ENCODE measurements around the gene VMO1. TPM values are rescaled to one million over a fixed set of nuclear protein-coding genes. Genes with fewer than 3 reads are reported as not detected.

Gene VMO1
- total RNA-seq, 1 experiment from 2014 or later = 0.59 TPM

GRCh38 chr17:4827399-4827798 is 41.2 kb upstream of the VMO1 start:
- BruUV-seq (replicated peaks) = no TSS peak
- Mint-ChIP-seq H3K4me3 (ENCODE audit: low read depth, unreplicated experiment) (no peak overlapping the region), H3K27ac (ENCODE audit: unreplicated experiment) (no peak overlapping the region), H3K27me3 (ENCODE audit: unreplicated experiment) (no peaks in the 10 kb centered on the region), H3K4me1 (ENCODE audit: low read depth, unreplicated experiment) (peaks cover 9% of the 10 kb centered on the region), H3K36me3 (ENCODE audit: insufficient read depth, unreplicated experiment) (no peaks in the 10 kb centered on the region), H3K9me3 (ENCODE audit: low read depth, unreplicated experiment) (no peaks in the 10 kb centered on the region)
- DNase-seq = no peak
- intact Hi-C loops (cut with micrococcal nuclease; ENCODE audit: unreplicated experiment) = no loop called here
- CTCF ChIA-PET = no interaction called here
- no peak for TF ChIP-seq CTCF (IDR thresholded peaks at IDR 0.05; ENCODE audit: unreplicated experiment)

- Mint-ChIP-seq H3K4me1 (ENCODE audit: low read depth, unreplicated experiment) (peaks cover 2% of the 10 kb centered on the region), H3K27me3 (ENCODE audit: unreplicated experiment) (no peaks in the 10 kb centered on the region), H3K36me3 (ENCODE audit: insufficient read depth, unreplicated experiment) (no peaks in the 10 kb centered on the region), H3K27ac (ENCODE audit: unreplicated experiment) (no peak overlapping the region), H3K4me3 (ENCODE audit: low read depth, unreplicated experiment) (no peak overlapping the region), H3K9me3 (ENCODE audit: low read depth, unreplicated experiment) (no peaks in the 10 kb centered on the region)
- BruUV-seq (replicated peaks) = no TSS peak
- TF ChIP-seq CTCF (IDR thresholded peaks at IDR 0.05; ENCODE audit: unreplicated experiment) = no peak
- intact Hi-C loops (cut with micrococcal nuclease; ENCODE audit: unreplicated experiment) = no loop called here
- CTCF ChIA-PET = no interaction called here
- no peak for DNase-seq
Measured at GRCh38 chr17:4823373-4824089, 37.4 kb upstream of the VMO1 start.

GRCh38 chr17:4822835-4823234 is 36.7 kb upstream of the VMO1 start:
- no peak for TF ChIP-seq CTCF (IDR thresholded peaks at IDR 0.05; ENCODE audit: unreplicated experiment)

GRCh38 chr17:4818276-4818675 is 32.1 kb upstream of the VMO1 start:
- intact Hi-C loops (cut with micrococcal nuclease; ENCODE audit: unreplicated experiment) = no loop called here
- no peak for TF ChIP-seq CTCF (IDR thresholded peaks at IDR 0.05; ENCODE audit: unreplicated experiment)
- H3K4me3 Mint-ChIP-seq (ENCODE audit: low read depth, unreplicated experiment) = no peak overlapping the region
- no peak for DNase-seq
- CTCF ChIA-PET = no interaction called here
- peaks cover 5% of the 10 kb centered on the region for H3K36me3 Mint-ChIP-seq (ENCODE audit: insufficient read depth, unreplicated experiment)
- no peaks in the 10 kb centered on the region for H3K4me1 Mint-ChIP-seq (ENCODE audit: low read depth, unreplicated experiment)
- no peaks in the 10 kb centered on the region for H3K9me3 Mint-ChIP-seq (ENCODE audit: low read depth, unreplicated experiment)
- H3K27ac Mint-ChIP-seq (ENCODE audit: unreplicated experiment) = no peak overlapping the region
- H3K27me3 Mint-ChIP-seq (ENCODE audit: unreplicated experiment) = no peaks in the 10 kb centered on the region
- BruUV-seq (replicated peaks) = no TSS peak

More at GRCh38 chr17:4822835-4823234, 36.7 kb upstream of the VMO1 start:
- CTCF ChIA-PET = no interaction called here
- intact Hi-C loops (cut with micrococcal nuclease; ENCODE audit: unreplicated experiment) = no loop called here
- Mint-ChIP-seq H3K4me3 (ENCODE audit: low read depth, unreplicated experiment) (no peak overlapping the region), H3K36me3 (ENCODE audit: insufficient read depth, unreplicated experiment) (no peaks in the 10 kb centered on the region), H3K27me3 (ENCODE audit: unreplicated experiment) (no peaks in the 10 kb centered on the region), H3K4me1 (ENCODE audit: low read depth, unreplicated experiment) (no peaks in the 10 kb centered on the region), H3K9me3 (ENCODE audit: low read depth, unreplicated experiment) (no peaks in the 10 kb centered on the region), H3K27ac (ENCODE audit: unreplicated experiment) (no peak overlapping the region)
- BruUV-seq (replicated peaks) = no TSS peak
- DNase-seq = no peak
